ENCODE results near the gene TGDS.
"Not testable (repeated sequence)": the region's sequence is repeated elsewhere in the genome, so short reads cannot be mapped to it uniquely, and the experiment has no call there.

DNA sequence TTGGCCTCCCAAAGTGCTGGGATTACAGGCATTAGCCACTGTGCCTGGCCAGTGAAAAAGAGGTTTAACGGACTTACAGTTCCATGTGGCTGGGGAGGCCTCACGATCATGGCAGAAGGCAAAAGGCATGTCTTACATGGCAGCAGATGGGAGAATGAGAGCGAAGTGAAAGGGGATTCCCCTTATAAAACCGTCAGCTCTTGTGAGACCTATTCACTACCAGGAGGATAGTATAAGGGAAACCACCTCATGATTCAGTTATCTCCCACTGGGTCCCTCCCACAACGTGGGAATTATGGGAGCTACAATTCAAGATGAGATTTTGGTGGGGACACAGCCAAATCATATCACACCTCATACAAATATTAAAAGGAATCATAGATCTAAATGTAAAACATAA, 40.1 kb upstream of the TGDS start:
- TF ChIP-seq POLR2A, POLR2AphosphoS5 (IDR thresholded peaks at IDR 0.05): not testable (repeated sequence)
- TF ChIP-seq, protein P1, sequence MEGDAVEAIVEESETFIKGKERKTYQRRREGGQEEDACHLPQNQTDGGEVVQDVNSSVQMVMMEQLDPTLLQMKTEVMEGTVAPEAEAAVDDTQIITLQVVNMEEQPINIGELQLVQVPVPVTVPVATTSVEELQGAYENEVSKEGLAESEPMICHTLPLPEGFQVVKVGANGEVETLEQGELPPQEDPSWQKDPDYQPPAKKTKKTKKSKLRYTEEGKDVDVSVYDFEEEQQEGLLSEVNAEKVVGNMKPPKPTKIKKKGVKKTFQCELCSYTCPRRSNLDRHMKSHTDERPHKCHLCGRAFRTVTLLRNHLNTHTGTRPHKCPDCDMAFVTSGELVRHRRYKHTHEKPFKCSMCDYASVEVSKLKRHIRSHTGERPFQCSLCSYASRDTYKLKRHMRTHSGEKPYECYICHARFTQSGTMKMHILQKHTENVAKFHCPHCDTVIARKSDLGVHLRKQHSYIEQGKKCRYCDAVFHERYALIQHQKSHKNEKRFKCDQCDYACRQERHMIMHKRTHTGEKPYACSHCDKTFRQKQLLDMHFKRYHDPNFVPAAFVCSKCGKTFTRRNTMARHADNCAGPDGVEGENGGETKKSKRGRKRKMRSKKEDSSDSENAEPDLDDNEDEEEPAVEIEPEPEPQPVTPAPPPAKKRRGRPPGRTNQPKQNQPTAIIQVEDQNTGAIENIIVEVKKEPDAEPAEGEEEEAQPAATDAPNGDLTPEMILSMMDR (IDR thresholded peaks at IDR 0.05) = not testable (repeated sequence)
